ENCODE measurements around the gene USP11. TPM values are rescaled to one million over a fixed set of nuclear protein-coding genes. Genes with fewer than 3 reads are reported as not detected.

Gene USP11
- total RNA-seq, 2 experiments from 2014 or later: 62.6 to 66.2 TPM

GRCh38 chrX:47272013-47272408, 39.2 kb downstream of the USP11 start:
- ChIA-PET POLR2A (no interaction called here), CTCF (no interaction called here)
- Histone ChIP-seq H3K27me3 (ENCODE audit: control insufficient read depth in 1 of 2, insufficient read depth in 2 of 2, low read length in 2 of 2) (no peaks in the 10 kb centered on the region), H3K4me1 (ENCODE audit: insufficient read depth, low read length) (no peaks in the 10 kb centered on the region), H3K36me3 (ENCODE audit: insufficient read depth, low read length) (no peaks in the 10 kb centered on the region), H3K9me3 (ENCODE audit: control insufficient read depth in 1 of 2, insufficient read depth in 1 of 2, low read length in 2 of 2) (no peaks in the 10 kb centered on the region), H3K27ac (ENCODE audit: low read depth in 1 of 2, low read length in 2 of 2) (no peak overlapping the region), H3K4me3 (ENCODE audit: low read length) (no peak overlapping the region)
- DNase-seq (no peak), ATAC-seq (ENCODE audit: poor library complexity) (no peak)
- Mint-ChIP-seq H3K4me1 (ENCODE audit: low read depth) (no peaks in the 10 kb centered on the region), H3K9me3 (no peaks in the 10 kb centered on the region), H3K27me3 (no peaks in the 10 kb centered on the region), H3K4me3 (no peak overlapping the region), H3K27ac (no peak overlapping the region), H3K36me3 (ENCODE audit: low read depth) (no peaks in the 10 kb centered on the region)
- TF ChIP-seq CTCF (IDR thresholded peaks at IDR 0.05): no peak
- intact Hi-C loops (cut with DNase I, micrococcal nuclease): no loop called here

GRCh38 chrX:47273011-47273730, 40.4 kb downstream of the USP11 start:
- ATAC-seq (ENCODE audit: poor library complexity) (no peak), DNase-seq (no peak)
- no peak overlapping the region for H3K27ac ChIP-seq (ENCODE audit: low read depth in 1 of 2, low read length in 2 of 2)
- no peaks in the 10 kb centered on the region for H3K4me1 ChIP-seq (ENCODE audit: insufficient read depth, low read length)
- Mint-ChIP-seq H3K9me3 (no peaks in the 10 kb centered on the region), H3K4me3 (no peak overlapping the region), H3K27ac (no peak overlapping the region), H3K36me3 (ENCODE audit: low read depth) (no peaks in the 10 kb centered on the region), H3K27me3 (no peaks in the 10 kb centered on the region), H3K4me1 (ENCODE audit: low read depth) (no peaks in the 10 kb centered on the region)
- TF ChIP-seq CTCF (IDR thresholded peaks at IDR 0.05): no peak
- no peaks in the 10 kb centered on the region for H3K27me3 ChIP-seq (ENCODE audit: control insufficient read depth in 1 of 2, insufficient read depth in 2 of 2, low read length in 2 of 2)
- no peaks in the 10 kb centered on the region for H3K36me3 ChIP-seq (ENCODE audit: insufficient read depth, low read length)
- ChIA-PET CTCF (no interaction called here), POLR2A (no interaction called here)
- H3K4me3 ChIP-seq (ENCODE audit: low read length): no peak overlapping the region
- intact Hi-C loops (cut with DNase I, micrococcal nuclease): no loop called here
- no peaks in the 10 kb centered on the region for H3K9me3 ChIP-seq (ENCODE audit: control insufficient read depth in 1 of 2, insufficient read depth in 1 of 2, low read length in 2 of 2)

GRCh38 chrX:47278691-47279090, 45.9 kb downstream of the USP11 start:
- Mint-ChIP-seq H3K27me3 (no peaks in the 10 kb centered on the region), H3K4me3 (no peak overlapping the region), H3K4me1 (ENCODE audit: low read depth) (no peaks in the 10 kb centered on the region), H3K36me3 (ENCODE audit: low read depth) (no peaks in the 10 kb centered on the region), H3K27ac (no peak overlapping the region), H3K9me3 (no peaks in the 10 kb centered on the region)
- no peak for TF ChIP-seq CTCF (IDR thresholded peaks at IDR 0.05)
- no peak for DNase-seq
- CTCF ChIA-PET: no interaction called here
- Histone ChIP-seq H3K9me3 (ENCODE audit: control insufficient read depth in 1 of 2, insufficient read depth in 1 of 2, low read length in 2 of 2) (no peaks in the 10 kb centered on the region), H3K27me3 (ENCODE audit: control insufficient read depth in 1 of 2, insufficient read depth in 2 of 2, low read length in 2 of 2) (no peaks in the 10 kb centered on the region), H3K4me1 (ENCODE audit: insufficient read depth, low read length) (no peaks in the 10 kb centered on the region), H3K36me3 (ENCODE audit: insufficient read depth, low read length) (no peaks in the 10 kb centered on the region), H3K27ac (ENCODE audit: low read depth in 1 of 2, low read length in 2 of 2) (no peak overlapping the region), H3K4me3 (ENCODE audit: low read length) (no peak overlapping the region)
- intact Hi-C loops (cut with DNase I, micrococcal nuclease): no loop called here
- POLR2A ChIA-PET: no interaction called here
- ATAC-seq (ENCODE audit: poor library complexity): no peak
